ENCODE results near the gene GZMM. TPM values are rescaled to one million over a fixed set of nuclear protein-coding genes. Genes with fewer than 3 reads are reported as not detected.

GZMM gene
- total and polyA plus RNA-seq, 2 of the 13 experiments (the other 11 are each of a cell fraction or from before 2014, with no cell fraction given), result 0.07 TPM; not detected in 1

GRCh38 chr19:590396-590745 lies 46.5 kb downstream of the GZMM start:
- in situ Hi-C loops (cut with HindIII; ENCODE audit: extremely low pct_ligation_motif_present, low pct_unique_long_range_greater_than_20kb) (no loop called here), intact Hi-C loops (cut with micrococcal nuclease; ENCODE audit: unreplicated experiment) (no loop called here)
- no TSS peak for BruUV-seq (replicated peaks)
- Histone ChIP-seq H4K20me1 (ENCODE audit: insufficient read depth, low read length) (peaks cover 26% of the 10 kb centered on the region; the same call in 1 of the 2 replicates), H3K9ac (ENCODE audit: insufficient read depth, low read depth, low read length) (no peak overlapping the region), H3K36me3 (replicated peaks in 1 of 2; ENCODE audit: control insufficient read depth in 1 of 2, insufficient read depth in 2 of 2, low read length in 2 of 2) (no peaks in the 10 kb centered on the region), H3K4me2 (ENCODE audit: low read depth, low read length) (peak overlapping the region; percentile 42; the same call in 1 of the 2 replicates), H3K27me3 (ENCODE audit: control insufficient read depth in 1 of 2, insufficient read depth in 2 of 2, low read length in 2 of 2) (peaks cover 10 to 67% of the 10 kb centered on the region in 2 experiments), H3K4me1 (ENCODE audit: insufficient read depth, low read length) (peaks cover 35% of the 10 kb centered on the region), H3K27ac (ENCODE audit: extremely low read length, insufficient read depth, low read length) (no peak overlapping the region), H2AFZ (ENCODE audit: low read length) (no peak overlapping the region), H3K79me2 (ENCODE audit: insufficient read depth, low read length) (no peaks in the 10 kb centered on the region), H3K9me3 (ENCODE audit: low read length) (no peaks in the 10 kb centered on the region), H3K4me3 (replicated peaks in 1 of 3; ENCODE audit: insufficient read depth in 1 of 3, low read depth in 2 of 3, low read length in 3 of 3) (peak overlapping the region in 1 of 3 experiments; percentile 16; a peak in 1 of 6 replicates)
- POLR2A ChIA-PET, result no interaction called here
- no CpG with 5 or more reads among the region's 50 CpGs for WGBS (ENCODE audit: low lambda C conversion rate)
- ATAC-seq (no peak), DNase-seq (ENCODE audit: low spot score) (no peak), FAIRE-seq (no peak)
- CTCF ChIA-PET (ENCODE audit: low intra/inter-chr PET ratio, low total read pairs), result no interaction called here
- peak; percentile 52 for TF ChIP-seq MAX (IDR thresholded peaks at IDR 0.05)
- TF ChIP-seq TSC22D2 (CRISPR knock-in tag; IDR thresholded peaks at IDR 0.05; ENCODE audit: borderline replicate concordance), result no peak

- no peak for DNase-seq (ENCODE audit: low spot score)
- no peak overlapping the region for H3K4me3 ChIP-seq (replicated peaks in 1 of 3; ENCODE audit: insufficient read depth in 1 of 3, low read depth in 2 of 3, low read length in 3 of 3)
- FAIRE-seq, result no peak
- H2AFZ ChIP-seq (ENCODE audit: low read length), result no peak overlapping the region
- intact Hi-C loops (cut with micrococcal nuclease; ENCODE audit: unreplicated experiment) (no loop called here), in situ Hi-C loops (cut with HindIII; ENCODE audit: extremely low pct_ligation_motif_present, low pct_unique_long_range_greater_than_20kb) (no loop called here)
- no peak overlapping the region for H3K4me2 ChIP-seq (ENCODE audit: low read depth, low read length)
- no TSS peak for BruUV-seq (replicated peaks)
- TF ChIP-seq ZNF232 (CRISPR knock-in tag; IDR thresholded peaks at IDR 0.05; ENCODE audit: borderline replicate concordance) (no peak), ZC3H13 (CRISPR knock-in tag; IDR thresholded peaks at IDR 0.05) (no peak), TBP (CRISPR knock-in tag; IDR thresholded peaks at IDR 0.05) (no peak), BORCS8-MEF2B (CRISPR knock-in tag; IDR thresholded peaks at IDR 0.05) (no peak), PREB (CRISPR knock-in tag; IDR thresholded peaks at IDR 0.05) (no peak), AHR (CRISPR knock-in tag; IDR thresholded peaks at IDR 0.05) (no peak), KLF13 (CRISPR knock-in tag; IDR thresholded peaks at IDR 0.05) (no peak), NR2F6 (IDR thresholded peaks at IDR 0.05) (no peak), NR2F6 (CRISPR knock-in tag; IDR thresholded peaks at IDR 0.05) (no peak), SAP130 (CRISPR knock-in tag; IDR thresholded peaks at IDR 0.05; ENCODE audit: low read depth) (no peak), ZNF576 (CRISPR knock-in tag; IDR thresholded peaks at IDR 0.05) (no peak)
- ChIA-PET CTCF (ENCODE audit: low intra/inter-chr PET ratio, low total read pairs) (no interaction called here), POLR2A (no interaction called here)
- no peaks in the 10 kb centered on the region for H3K36me3 ChIP-seq (replicated peaks in 1 of 2; ENCODE audit: control insufficient read depth in 1 of 2, insufficient read depth in 2 of 2, low read length in 2 of 2)
- 23% methylated on average over 24 of the region's 41 CpGs for WGBS (ENCODE audit: low lambda C conversion rate)
- no peak for ATAC-seq
- no peak overlapping the region for H3K27ac ChIP-seq (ENCODE audit: extremely low read length, insufficient read depth, low read length)
- H3K9ac ChIP-seq (ENCODE audit: insufficient read depth, low read depth, low read length), result no peak overlapping the region
- H3K9me3 ChIP-seq (ENCODE audit: low read length), result no peaks in the 10 kb centered on the region
- H3K79me2 ChIP-seq (ENCODE audit: insufficient read depth, low read length), result no peaks in the 10 kb centered on the region
- peaks cover 32% of the 10 kb centered on the region for H3K4me1 ChIP-seq (ENCODE audit: insufficient read depth, low read length)
- peaks cover 10 to 70% of the 10 kb centered on the region in 2 experiments for H3K27me3 ChIP-seq (ENCODE audit: control insufficient read depth in 1 of 2, insufficient read depth in 2 of 2, low read length in 2 of 2)
- H4K20me1 ChIP-seq (ENCODE audit: insufficient read depth, low read length), result peaks cover 26% of the 10 kb centered on the region; the same call in 1 of the 2 replicates
Measured at GRCh38 chr19:590750-591098, 46.9 kb downstream of the GZMM start.

All from HepG2 (cell line).